ENCODE measurements around the gene SKOR1. TPM values are rescaled to one million over a fixed set of nuclear protein-coding genes. Genes with fewer than 3 reads are reported as not detected.

Gene SKOR1
- total and polyA plus RNA-seq, 2 of the 13 experiments (the other 11 are each of a cell fraction or from before 2014, with no cell fraction given), result 0.09 to 0.11 TPM

GRCh38 chr15:67854358-67854757, 29.0 kb downstream of the SKOR1 start:
- Histone ChIP-seq H3K36me3 (replicated peaks in 1 of 2; ENCODE audit: control insufficient read depth in 1 of 2, insufficient read depth in 2 of 2, low read length in 2 of 2) (no peaks in the 10 kb centered on the region), H3K4me1 (ENCODE audit: insufficient read depth, low read length) (peaks cover 71% of the 10 kb centered on the region), H3K79me2 (ENCODE audit: insufficient read depth, low read length) (no peaks in the 10 kb centered on the region), H3K4me3 (replicated peaks in 1 of 3; ENCODE audit: insufficient read depth in 1 of 3, low read depth in 2 of 3, low read length in 3 of 3) (peak overlapping the region in 1 of 3 experiments; percentile 8; a peak in 1 of 6 replicates), H3K9ac (ENCODE audit: insufficient read depth, low read depth, low read length) (peak overlapping the region; percentile 19), H3K9me3 (ENCODE audit: low read length) (no peaks in the 10 kb centered on the region), H3K4me2 (ENCODE audit: low read depth, low read length) (peak overlapping the region; percentile 50), H3K27ac (ENCODE audit: extremely low read length, insufficient read depth, low read length) (peak overlapping the region; percentile 60), H2AFZ (ENCODE audit: low read length) (peak overlapping the region; percentile 10), H3K27me3 (ENCODE audit: control insufficient read depth in 1 of 2, insufficient read depth in 2 of 2, low read length in 2 of 2) (no peaks in the 10 kb centered on the region), H4K20me1 (ENCODE audit: insufficient read depth, low read length) (no peaks in the 10 kb centered on the region)
- no TSS peak for BruUV-seq (replicated peaks)
- FAIRE-seq (peak; percentile 74), ATAC-seq (peak; percentile 92), DNase-seq (ENCODE audit: low spot score) (peak; percentile 72)
- POLR2A ChIA-PET, result interaction anchor here (0.6 to 1.5 kb wide), 5 partner anchors 10 to 301 kb away, joined by 3 to 5 read pairs (median 3); no protein-coding TSS in a partner anchor
- intact Hi-C loops (cut with micrococcal nuclease; ENCODE audit: unreplicated experiment), result no loop called here
- WGBS (ENCODE audit: low lambda C conversion rate), result 38% methylated on average over 1 of the region's 1 CpG
- CTCF ChIA-PET (ENCODE audit: low intra/inter-chr PET ratio, low total read pairs), result no interaction called here
- in situ Hi-C loops (cut with HindIII; ENCODE audit: extremely low pct_ligation_motif_present, low pct_unique_long_range_greater_than_20kb), result no loop called here
- TF ChIP-seq HNRNPUL1 (IDR thresholded peaks at IDR 0.05; ENCODE audit: low read depth, low read length), result no peak
- no peak for TF ChIP-seq RAD21 (CRISPR knock-in tag; IDR thresholded peaks at IDR 0.05)
- peak; percentile 38; the same call in 1 of the 2 replicates for TF ChIP-seq ERF (CRISPR knock-in tag; IDR thresholded peaks at IDR 0.05)
- TF ChIP-seq ZNF839 (CRISPR knock-in tag; IDR thresholded peaks at IDR 0.05; ENCODE audit: borderline replicate concordance), result no peak
- TF ChIP-seq ZFX (CRISPR knock-in tag; IDR thresholded peaks at IDR 0.05; ENCODE audit: low read depth), result peak; percentile 90
- TF ChIP-seq ZNF691 (CRISPR knock-in tag; IDR thresholded peaks at IDR 0.05; ENCODE audit: borderline replicate concordance, low read depth), result 0 out of 2 replicates have a peak, but pooled peaks have one; percentile 59
- TF ChIP-seq ZNF790 (CRISPR knock-in tag; IDR thresholded peaks at IDR 0.05; ENCODE audit: borderline replicate concordance), result no peak
- TF ChIP-seq HDAC6 (IDR thresholded peaks at IDR 0.05; ENCODE audit: low read depth, low read length), result no peak
- no peak for TF ChIP-seq ZNF263 (CRISPR knock-in tag; IDR thresholded peaks at IDR 0.05)
- TF ChIP-seq ZNF563 (CRISPR knock-in tag; IDR thresholded peaks at IDR 0.05), result no peak
- 0 out of 2 replicates have a peak, but pooled peaks have one; percentile 54 for TF ChIP-seq SMAD3 (CRISPR knock-in tag; IDR thresholded peaks at IDR 0.05)
- no peak for TF ChIP-seq BRCA1 (CRISPR knock-in tag; IDR thresholded peaks at IDR 0.05)
- TF ChIP-seq ZNF761 (CRISPR knock-in tag; conservative IDR thresholded peaks at IDR 0.05), result no peak
- TF ChIP-seq GTF2F1 (IDR thresholded peaks at IDR 0.05; ENCODE audit: low read length), result no peak
- TF ChIP-seq ZKSCAN8 (CRISPR knock-in tag; IDR thresholded peaks at IDR 0.05; ENCODE audit: borderline replicate concordance), result no peak
- TF ChIP-seq TRAFD1 (CRISPR knock-in tag; IDR thresholded peaks at IDR 0.05; ENCODE audit: borderline replicate concordance), result no peak
- peak; percentile 54 for TF ChIP-seq ARID5B (CRISPR knock-in tag; IDR thresholded peaks at IDR 0.05)
- TF ChIP-seq ZNF10 (CRISPR knock-in tag; IDR thresholded peaks at IDR 0.05; ENCODE audit: borderline replicate concordance, low read depth), result no peak
- TF ChIP-seq SNAI1 (CRISPR knock-in tag; IDR thresholded peaks at IDR 0.05; ENCODE audit: borderline replicate concordance), result no peak

Measured in HepG2 (cell line).